VCaP (cell line): ENCODE data around the gene ZRANB3.

Source experiments
- H3K27ac ChIP-seq: fragments of 450-650 bp; 2 replicates; pipeline ENCODE4 v1.5.1; 2017
- CTCF ChIP-seq: fragments of 450-650 bp; conservative IDR thresholded peaks from 2 replicates; pipeline ENCODE4 v1.5.1; 2017; ENCODE audit warnings: mild to moderate bottlenecking, moderate library complexity

Gene ZRANB3

DNA sequence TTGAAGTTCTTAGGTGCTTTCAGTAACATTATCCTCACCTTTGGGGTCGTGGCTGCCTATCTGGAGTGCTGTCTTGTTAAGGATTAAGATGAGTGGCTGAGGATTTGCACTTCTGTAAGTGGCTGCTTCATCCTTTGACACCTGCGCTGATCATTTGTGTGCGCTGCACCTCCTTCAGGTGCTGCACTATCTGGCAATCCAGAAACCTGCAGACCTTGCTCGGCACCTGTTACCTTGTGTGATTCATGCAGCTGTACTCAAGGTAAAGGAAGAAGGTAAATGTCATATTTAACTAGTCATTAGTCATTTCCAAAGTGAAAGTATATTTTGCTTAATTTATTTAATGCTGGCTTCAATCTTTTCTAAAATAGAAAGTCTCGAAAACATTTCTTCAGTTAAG is 368.6 kb downstream of the ZRANB3 start:
- H3K27ac ChIP-seq = peak overlapping the region; percentile 76
- no peak for TF ChIP-seq CTCF

DNA sequence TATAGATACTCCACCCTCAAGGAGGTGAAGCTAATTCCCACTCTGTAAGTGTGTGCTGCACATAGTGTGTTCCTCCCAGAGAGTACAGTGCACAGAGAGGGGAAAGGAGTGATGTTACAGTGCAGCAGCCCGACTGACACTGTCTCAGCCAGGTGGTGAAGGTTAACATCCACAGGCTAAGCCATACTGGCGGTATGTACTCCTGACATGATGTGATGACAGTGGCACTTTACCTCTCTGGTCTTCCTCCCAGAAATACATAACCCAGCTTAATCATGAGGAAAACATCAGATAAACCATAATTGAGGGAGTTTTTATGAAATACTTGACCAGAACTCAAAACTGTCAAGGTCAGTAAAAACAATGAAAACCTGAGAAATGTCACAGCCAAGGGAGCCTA is 371.8 kb downstream of the ZRANB3 start:
- H3K27ac ChIP-seq = no peak overlapping the region
- no peak for TF ChIP-seq CTCF

- no peak overlapping the region for H3K27ac ChIP-seq
- TF ChIP-seq CTCF = no peak
Measured at GRCh38 chr2:135157856-135158255, 373.2 kb downstream of the ZRANB3 start.

- H3K27ac ChIP-seq = no peak overlapping the region
- TF ChIP-seq CTCF = no peak
Measured at GRCh38 chr2:135154962-135155361, 376.1 kb downstream of the ZRANB3 start.

GRCh38 chr2:135152361-135152760 is 378.7 kb downstream of the ZRANB3 start:
- H3K27ac ChIP-seq = no peak overlapping the region
- no peak for TF ChIP-seq CTCF

DNA sequence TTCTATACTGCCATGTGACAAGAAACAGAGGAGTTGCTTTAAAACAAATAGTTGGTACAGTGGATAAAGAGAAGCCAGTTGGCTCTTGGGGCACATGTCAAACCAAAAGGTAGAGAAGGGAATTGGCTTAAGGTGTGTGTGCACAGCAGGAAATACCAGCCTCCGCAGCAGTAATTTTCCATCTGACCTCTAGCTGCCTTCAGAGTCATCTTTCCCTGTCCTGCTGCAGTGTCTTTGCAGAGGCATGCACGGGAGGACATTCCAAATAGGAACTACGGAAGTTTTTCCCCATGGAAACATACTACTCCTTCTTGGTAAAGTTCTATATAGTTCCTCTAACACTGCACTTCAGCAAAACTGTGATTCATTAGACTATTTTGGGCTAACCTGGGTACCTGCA is 379.4 kb downstream of the ZRANB3 start:
- H3K27ac ChIP-seq = no peak overlapping the region
- TF ChIP-seq CTCF = no peak

DNA sequence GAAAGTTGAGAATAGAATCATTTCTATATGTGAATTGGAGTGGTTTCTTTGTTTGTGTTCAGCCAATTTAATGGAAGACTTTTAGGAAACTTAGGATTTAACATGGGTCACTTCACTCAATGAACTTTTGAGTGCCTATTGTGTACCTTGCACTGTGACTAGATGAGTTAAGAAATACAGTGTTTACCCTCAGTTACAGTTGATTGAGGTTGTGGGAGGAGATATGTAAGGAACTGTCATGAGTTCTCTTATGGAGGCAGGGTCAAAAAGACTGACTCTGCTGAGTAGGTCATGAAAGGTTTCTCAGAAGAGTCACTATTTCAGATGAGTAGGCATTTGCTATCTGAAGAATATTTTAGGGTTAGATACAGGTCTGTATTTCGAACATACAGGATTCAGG is 380.3 kb downstream of the ZRANB3 start:
- no peak overlapping the region for H3K27ac ChIP-seq
- TF ChIP-seq CTCF = no peak

- no peak for TF ChIP-seq CTCF
- no peak overlapping the region for H3K27ac ChIP-seq
Measured at GRCh38 chr2:135149251-135149650, 381.8 kb downstream of the ZRANB3 start.
